Measurements from ENCODE around the gene RASSF3. TPM values are rescaled to one million over a fixed set of nuclear protein-coding genes. Genes with fewer than 3 reads are reported as not detected.

The RASSF3 gene
- total and polyA plus RNA-seq, 12 donors = 21.7 to 75.8 (median 39.5) TPM

DNA sequence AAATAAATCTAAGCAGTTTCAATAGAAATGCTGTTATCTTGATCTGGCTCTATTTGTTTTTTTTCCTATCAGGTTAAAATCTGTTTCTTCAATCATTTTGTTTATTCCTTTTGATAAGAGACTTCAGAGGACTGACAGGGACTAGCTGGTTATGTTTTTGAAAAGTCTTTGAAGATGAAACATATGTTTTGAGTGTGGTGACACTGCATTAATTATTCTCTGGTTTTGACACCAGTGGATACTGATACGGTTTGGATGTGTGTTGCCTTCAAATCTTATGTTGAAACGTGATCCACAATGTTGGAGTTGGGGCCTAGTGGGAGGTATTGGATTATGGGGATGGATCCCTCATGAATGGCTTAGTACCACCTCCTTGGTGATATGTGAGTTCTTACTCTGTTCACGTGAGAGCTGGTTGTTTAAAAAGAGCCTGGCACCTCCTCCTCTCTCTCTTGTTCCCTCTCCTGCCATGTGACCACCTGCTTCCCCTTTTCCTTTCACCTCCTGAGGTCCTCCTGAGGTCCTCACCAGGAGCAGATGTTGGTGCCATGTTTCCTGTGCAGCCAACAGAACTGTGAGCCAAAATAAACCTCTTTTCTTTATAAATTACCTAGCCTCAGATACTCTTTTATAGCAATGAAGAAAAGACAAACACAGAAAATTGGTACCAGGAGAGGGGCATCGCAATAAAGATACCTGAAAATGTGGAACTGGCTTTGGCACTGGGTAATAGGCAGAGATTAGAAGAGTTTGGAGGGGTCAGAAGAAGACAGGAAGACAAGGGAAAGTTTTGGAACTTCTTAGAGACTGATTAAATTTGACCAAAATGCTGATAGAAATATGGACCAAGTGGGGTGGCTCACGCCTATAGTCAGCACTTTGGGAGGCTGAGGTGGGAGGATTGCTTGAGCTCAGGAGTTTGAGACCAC is 23.0 kb downstream of the RASSF3 start:
- intact Hi-C loops (cut with DNase I) = no loop called here
- no peak for TF ChIP-seq POLR2A (IDR thresholded peaks at IDR 0.05)
- TF ChIP-seq, protein P1, sequence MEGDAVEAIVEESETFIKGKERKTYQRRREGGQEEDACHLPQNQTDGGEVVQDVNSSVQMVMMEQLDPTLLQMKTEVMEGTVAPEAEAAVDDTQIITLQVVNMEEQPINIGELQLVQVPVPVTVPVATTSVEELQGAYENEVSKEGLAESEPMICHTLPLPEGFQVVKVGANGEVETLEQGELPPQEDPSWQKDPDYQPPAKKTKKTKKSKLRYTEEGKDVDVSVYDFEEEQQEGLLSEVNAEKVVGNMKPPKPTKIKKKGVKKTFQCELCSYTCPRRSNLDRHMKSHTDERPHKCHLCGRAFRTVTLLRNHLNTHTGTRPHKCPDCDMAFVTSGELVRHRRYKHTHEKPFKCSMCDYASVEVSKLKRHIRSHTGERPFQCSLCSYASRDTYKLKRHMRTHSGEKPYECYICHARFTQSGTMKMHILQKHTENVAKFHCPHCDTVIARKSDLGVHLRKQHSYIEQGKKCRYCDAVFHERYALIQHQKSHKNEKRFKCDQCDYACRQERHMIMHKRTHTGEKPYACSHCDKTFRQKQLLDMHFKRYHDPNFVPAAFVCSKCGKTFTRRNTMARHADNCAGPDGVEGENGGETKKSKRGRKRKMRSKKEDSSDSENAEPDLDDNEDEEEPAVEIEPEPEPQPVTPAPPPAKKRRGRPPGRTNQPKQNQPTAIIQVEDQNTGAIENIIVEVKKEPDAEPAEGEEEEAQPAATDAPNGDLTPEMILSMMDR (IDR thresholded peaks at IDR 0.05) = no peak
- Histone ChIP-seq H3K27me3 (no peaks in the 10 kb centered on the region), H3K4me1 (replicated peaks in 1 of 2) (peaks cover 10 to 26% of the 10 kb centered on the region in 2 donors), H3K4me3 (no peak overlapping the region), H3K36me3 (replicated peaks in 1 of 2) (no peaks in the 10 kb centered on the region), H3K9me3 (replicated peaks in 1 of 3) (no peaks in the 10 kb centered on the region), H3K27ac (peak overlapping the region in 3 of 5 donors; percentile 9 to 75 (median 52))
- no peak for DNase-seq
- 67 to 74% (median 68%) methylated on average over 5 of the region's 5 CpGs for WGBS, 4 donors

DNA sequence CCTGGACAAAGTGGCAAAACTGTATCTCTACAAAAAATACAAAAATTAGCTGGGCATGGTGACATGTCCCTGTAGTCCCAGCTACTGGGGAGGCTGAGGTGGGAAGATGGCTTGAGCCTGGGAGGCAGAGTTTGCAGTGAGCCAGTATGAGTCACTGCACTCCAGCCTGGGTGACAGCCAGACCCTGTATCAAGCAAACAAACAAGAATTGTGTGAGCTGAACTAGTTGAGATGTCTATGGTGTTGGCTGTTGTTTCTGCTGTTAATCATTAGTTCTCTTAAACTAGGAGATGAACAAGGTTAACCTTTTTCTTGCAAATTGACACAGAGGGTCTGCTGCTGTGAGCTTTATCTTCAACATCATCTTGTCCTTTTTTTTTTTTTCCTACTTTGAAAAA is 23.6 kb downstream of the RASSF3 start:
- TF ChIP-seq, protein P1 (IDR thresholded peaks at IDR 0.05) = no peak
- TF ChIP-seq POLR2A (IDR thresholded peaks at IDR 0.05) = no peak
- Histone ChIP-seq H3K9me3 (replicated peaks in 1 of 3) (no peaks in the 10 kb centered on the region), H3K27ac (peak overlapping the region in 1 of 5 donors; percentile 75), H3K27me3 (no peaks in the 10 kb centered on the region), H3K4me1 (replicated peaks in 1 of 2) (peaks cover 13 to 31% of the 10 kb centered on the region in 2 donors), H3K36me3 (replicated peaks in 1 of 2) (no peaks in the 10 kb centered on the region), H3K4me3 (no peak overlapping the region)
- intact Hi-C loops (cut with DNase I) = no loop called here
- peak in 6 of 7 donors; percentile 64 to 76 (median 68) for DNase-seq

DNA sequence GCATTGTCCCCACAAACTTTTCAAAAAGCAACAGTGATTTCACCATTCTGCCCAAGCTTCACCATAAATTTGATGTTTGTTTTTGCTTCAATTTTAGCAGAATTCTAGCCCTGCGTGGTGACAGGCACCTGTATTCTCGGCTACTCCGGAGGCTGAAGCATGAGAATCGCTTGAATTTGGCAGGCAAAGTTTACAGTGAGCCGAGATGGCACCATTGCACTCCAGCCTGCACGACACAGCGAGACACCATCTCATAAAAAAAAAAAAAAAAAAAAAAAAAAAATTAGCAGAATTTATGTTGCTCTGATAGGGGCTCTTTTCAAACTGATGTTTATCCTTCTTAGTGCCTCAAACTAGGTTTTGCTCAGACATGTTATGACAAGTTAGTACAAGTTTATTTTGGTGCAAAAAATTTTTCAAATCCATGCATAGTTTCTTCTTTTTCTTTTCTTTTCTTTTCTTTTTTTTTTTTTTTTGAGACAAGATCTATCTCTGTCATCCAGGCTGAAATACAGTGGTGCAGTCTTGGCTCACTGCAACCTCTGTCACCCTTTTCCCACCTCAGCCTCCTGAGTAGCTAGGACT is 24.3 kb downstream of the RASSF3 start:
- Histone ChIP-seq H3K4me1 (replicated peaks in 1 of 2) (peaks cover 16 to 34% of the 10 kb centered on the region in 2 donors), H3K4me3 (no peak overlapping the region), H3K9me3 (replicated peaks in 1 of 3) (no peaks in the 10 kb centered on the region), H3K36me3 (replicated peaks in 1 of 2) (no peaks in the 10 kb centered on the region), H3K27me3 (no peaks in the 10 kb centered on the region), H3K27ac (no peak overlapping the region)
- intact Hi-C loops (cut with DNase I) = no loop called here
- no peak for TF ChIP-seq POLR2A (IDR thresholded peaks at IDR 0.05)
- TF ChIP-seq, protein P1 (IDR thresholded peaks at IDR 0.05) = no peak
- DNase-seq = no peak
- WGBS, 4 donors = 89 to 92% (median 90%) methylated on average over 7 of the region's 7 CpGs

DNA sequence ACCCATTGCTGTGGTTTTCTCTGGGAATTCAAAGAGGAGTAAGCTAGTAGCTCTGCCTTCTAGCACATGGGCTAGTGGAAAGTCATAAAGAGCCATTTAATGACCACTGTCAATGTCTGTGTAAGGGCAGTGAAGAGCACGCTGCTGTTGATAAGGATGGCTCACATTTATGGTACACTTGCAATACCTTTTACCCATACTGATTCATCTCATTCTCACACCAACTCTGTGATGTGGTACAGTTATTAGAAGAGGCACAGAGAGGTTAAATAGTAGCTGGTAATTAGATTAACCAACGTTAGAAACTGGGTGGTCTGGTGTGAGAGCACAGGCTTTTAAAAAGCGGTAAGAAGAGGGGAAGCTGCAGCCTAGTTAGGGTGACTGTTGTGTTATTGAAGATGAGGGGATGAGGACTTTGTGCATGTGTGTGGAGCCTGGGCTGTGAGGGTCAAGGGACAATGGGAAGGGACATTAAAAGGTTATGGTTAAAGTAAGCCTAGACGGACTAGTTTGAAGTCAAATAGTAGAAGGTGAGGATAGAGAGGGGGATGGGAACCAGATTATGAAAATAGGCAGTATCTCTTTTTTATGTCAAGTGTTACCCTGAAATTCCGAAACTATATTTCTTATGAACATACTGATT is 25.2 kb downstream of the RASSF3 start:
- Histone ChIP-seq H3K9me3 (replicated peaks in 1 of 3) (no peaks in the 10 kb centered on the region), H3K27me3 (no peaks in the 10 kb centered on the region), H3K36me3 (replicated peaks in 1 of 2) (no peaks in the 10 kb centered on the region), H3K4me3 (no peak overlapping the region), H3K4me1 (replicated peaks in 1 of 2) (peaks cover 16 to 34% of the 10 kb centered on the region in 2 donors), H3K27ac (no peak overlapping the region)
- intact Hi-C loops (cut with DNase I) = no loop called here
- WGBS, 4 donors = 76 to 83% (median 79%) methylated on average over 5 of the region's 5 CpGs
- no peak for DNase-seq
- TF ChIP-seq, protein P1 (IDR thresholded peaks at IDR 0.05) = no peak
- TF ChIP-seq POLR2A (IDR thresholded peaks at IDR 0.05) = no peak

Data from adrenal gland (tissue), 12 donors.